Activated B cell treated with CpG ODN at 0.5 μM for 24 hours (primary cell): ENCODE results near the gene MINDY2. TPM values are rescaled to one million over a fixed set of nuclear protein-coding genes. Genes with fewer than 3 reads are reported as not detected.
"Not testable (repeated sequence)": the region's sequence is repeated elsewhere in the genome, so short reads cannot be mapped to it uniquely, and the experiment has no call there.

Experiments used
- ATAC-seq: fragments of 200-7000 bp; cut with Tn5 transposase; one replicate; pipeline ENCODE4 v1.10.0; 2021; ENCODE audit warnings: low read depth, mild to moderate bottlenecking, moderate library complexity
- CTCF ChIA-PET: fragments of 350-600 bp; sonication (Branson Sonifier 250); formaldehyde crosslinking; loops from one replicate; lab custom pipeline; 2021; ENCODE audit warnings: antibody characterized with exemption; lab: Charles Lee
- POLR2A ChIA-PET: fragments of 350-600 bp; sonication (Branson Sonifier 250); formaldehyde crosslinking; loops from one replicate; lab custom pipeline; 2021; ENCODE audit warnings: antibody characterized with exemption; lab: Charles Lee
- DNase-seq: peaks from one replicate; pipeline ENCODE4 v3.0.0; 2022
- H3K27ac Mint-ChIP-seq: one replicate; pipeline ENCODE4 v1.8.0; 2020; ENCODE audit warnings: mixed read lengths
- H3K27me3 Mint-ChIP-seq: one replicate; pipeline ENCODE4 v1.8.0; 2021; ENCODE audit warnings: mixed read lengths
- H3K36me3 Mint-ChIP-seq: one replicate; pipeline ENCODE4 v1.8.0; 2021; ENCODE audit warnings: low read depth, mixed read lengths
- H3K4me1 Mint-ChIP-seq: one replicate; pipeline ENCODE4 v1.8.0; 2021; ENCODE audit warnings: mixed read lengths
- H3K4me3 Mint-ChIP-seq: one replicate; pipeline ENCODE4 v1.8.0; 2020; ENCODE audit warnings: mild to moderate bottlenecking, mixed read lengths
- H3K9me3 Mint-ChIP-seq: one replicate; pipeline ENCODE4 v1.8.0; 2020; ENCODE audit warnings: mixed read lengths
- CTCF ChIP-seq: fragments of 200-600 bp; IDR thresholded peaks from one replicate; pipeline ENCODE4 v1.8.0; 2022; ENCODE audit warnings: antibody characterized with exemption, mild to moderate bottlenecking
- intact Hi-C: fragments of 100-400 bp; cut with micrococcal nuclease; formaldehyde crosslinking; loops from one replicate; pipeline ENCODE4 v1.15.1; 2024
- total RNA-seq: library from RNA; stranded (reverse); gene quantifications from 2 replicates; pipeline ENCODE4 v1.2.3, GENCODE V29; 2022

MINDY2 gene
- total RNA-seq, 1 donor from 2014 or later = 6.2 TPM

GRCh38 chr15:58762285-58762684 lies 8.8 kb upstream of the MINDY2 start:
- POLR2A ChIA-PET = no interaction called here
- DNase-seq (no peak), ATAC-seq (no peak)
- Mint-ChIP-seq H3K4me1 (no peaks in the 10 kb centered on the region), H3K4me3 (no peak overlapping the region), H3K27ac (no peak overlapping the region), H3K9me3 (no peaks in the 10 kb centered on the region), H3K27me3 (peaks cover 4% of the 10 kb centered on the region), H3K36me3 (no peaks in the 10 kb centered on the region)
- intact Hi-C loops = no loop called here
- no peak for TF ChIP-seq CTCF
- CTCF ChIA-PET = no interaction called here

- no peak for ATAC-seq
- no peaks in the 10 kb centered on the region for H3K4me1 Mint-ChIP-seq
- CTCF ChIA-PET = no interaction called here
- POLR2A ChIA-PET = no interaction called here
- DNase-seq = no peak
- H3K36me3 Mint-ChIP-seq = no peaks in the 10 kb centered on the region
- H3K4me3 Mint-ChIP-seq = no peak overlapping the region
- no peaks in the 10 kb centered on the region for H3K9me3 Mint-ChIP-seq
- no peak for TF ChIP-seq CTCF
- peaks cover 4% of the 10 kb centered on the region for H3K27me3 Mint-ChIP-seq
- no peak overlapping the region for H3K27ac Mint-ChIP-seq
- intact Hi-C loops = no loop called here
Observed at GRCh38 chr15:58762731-58763130, 8.4 kb upstream of the MINDY2 start.

GRCh38 chr15:58764468-58764867 lies 6.6 kb upstream of the MINDY2 start:
- H3K9me3 Mint-ChIP-seq = no peaks in the 10 kb centered on the region
- H3K36me3 Mint-ChIP-seq = no peaks in the 10 kb centered on the region
- TF ChIP-seq CTCF = no peak
- ChIA-PET POLR2A (interaction anchor here (0.7 kb wide), 1 partner anchor 14 kb away, joined by 3 read pairs; no protein-coding TSS in a partner anchor), CTCF (no interaction called here)
- intact Hi-C loops = no loop called here
- no peak overlapping the region for H3K4me3 Mint-ChIP-seq
- no peak overlapping the region for H3K27ac Mint-ChIP-seq
- H3K27me3 Mint-ChIP-seq = peaks cover 2% of the 10 kb centered on the region
- H3K4me1 Mint-ChIP-seq = no peaks in the 10 kb centered on the region
- no peak for ATAC-seq
- DNase-seq = no peak

- Mint-ChIP-seq H3K9me3 (no peaks in the 10 kb centered on the region), H3K36me3 (peaks cover 2% of the 10 kb centered on the region), H3K27ac (no peak overlapping the region), H3K4me1 (peaks cover 6% of the 10 kb centered on the region), H3K27me3 (peaks cover 2% of the 10 kb centered on the region), H3K4me3 (no peak overlapping the region)
- ATAC-seq (no peak), DNase-seq (no peak)
- TF ChIP-seq CTCF = no peak
- intact Hi-C loops = no loop called here
- POLR2A ChIA-PET = no interaction called here
- CTCF ChIA-PET = no interaction called here
Observed at GRCh38 chr15:58766290-58766689, 4.8 kb upstream of the MINDY2 start.

GRCh38 chr15:58768601-58769004 lies 2.5 kb upstream of the MINDY2 start:
- H3K36me3 Mint-ChIP-seq, H3K27ac Mint-ChIP-seq, DNase-seq, intact Hi-C loops, H3K4me1 Mint-ChIP-seq, H3K9me3 Mint-ChIP-seq, ATAC-seq, H3K27me3 Mint-ChIP-seq, H3K4me3 Mint-ChIP-seq: not testable (repeated sequence)
- ChIA-PET POLR2A (interaction anchor here (0.7 kb wide), 1 partner anchor 13 kb away, joined by 3 read pairs; no protein-coding TSS in a partner anchor), CTCF (interaction anchor here (1.1 kb wide), 1 partner anchor 19 kb away, joined by 3 read pairs; no protein-coding TSS in a partner anchor)

GRCh38 chr15:58770519-58770856 lies 614 bp upstream of the MINDY2 start:
- CTCF ChIA-PET = interaction anchor here (0.8 to 2.7 kb wide), 12 partner anchors 10 to 915 kb away, joined by 3 to 19 read pairs (median 4); partner anchors contain the start of gene ADAM10
- POLR2A ChIA-PET = interaction anchor here (0.5 to 2.8 kb wide), 20 partner anchors 9 to 920 kb away, joined by 3 to 78 read pairs (median 4); partner anchors contain the start of genes ADAM10 and SLTM
- ATAC-seq (peak; percentile 36), DNase-seq (no peak)
- no peaks in the 10 kb centered on the region for H3K27me3 Mint-ChIP-seq
- no peaks in the 10 kb centered on the region for H3K9me3 Mint-ChIP-seq
- peaks cover 6% of the 10 kb centered on the region for H3K4me1 Mint-ChIP-seq
- intact Hi-C loops = loop anchor here (2.0 to 10.0 kb wide), 4 partner anchors 46 to 884 kb away; partner anchors contain the start of gene GTF2A2
- H3K27ac Mint-ChIP-seq = peak overlapping the region; percentile 96
- no peak for TF ChIP-seq CTCF
- H3K4me3 Mint-ChIP-seq = peak overlapping the region; percentile 93
- H3K36me3 Mint-ChIP-seq = peaks cover 3% of the 10 kb centered on the region
